ENCODE data around the gene CACNB2. TPM values are rescaled to one million over a fixed set of nuclear protein-coding genes. Genes with fewer than 3 reads are reported as not detected.
"Not testable (repeated sequence)": the region's sequence is repeated elsewhere in the genome, so short reads cannot be mapped to it uniquely, and the experiment has no call there.

CACNB2 gene
- total RNA-seq, 1 donor from 2014 or later = 45.6 TPM

DNA sequence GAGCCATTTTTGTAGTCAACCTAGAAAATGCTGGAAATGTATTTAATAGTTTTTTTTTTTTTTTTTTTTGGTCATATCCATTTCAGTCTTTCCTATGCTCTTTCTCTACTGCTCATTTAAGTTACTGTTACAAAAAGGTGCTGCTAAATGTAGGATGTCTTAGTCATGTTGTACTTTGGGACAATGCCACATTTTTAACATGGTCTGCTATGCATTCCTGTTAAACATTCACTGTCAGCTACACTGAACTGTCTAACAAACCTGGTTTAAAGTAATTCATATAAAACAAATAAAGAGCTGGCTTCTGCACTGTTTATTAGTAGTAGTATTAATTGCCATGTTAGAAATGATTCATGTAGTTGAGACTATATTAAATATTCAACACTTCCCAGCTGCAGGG is 402.6 kb downstream of the CACNB2 start:
- DNase-seq (ENCODE audit: missing footprints) (no peak), ATAC-seq (no peak)
- intact Hi-C loops (cut with DNase I) = no loop called here

DNA sequence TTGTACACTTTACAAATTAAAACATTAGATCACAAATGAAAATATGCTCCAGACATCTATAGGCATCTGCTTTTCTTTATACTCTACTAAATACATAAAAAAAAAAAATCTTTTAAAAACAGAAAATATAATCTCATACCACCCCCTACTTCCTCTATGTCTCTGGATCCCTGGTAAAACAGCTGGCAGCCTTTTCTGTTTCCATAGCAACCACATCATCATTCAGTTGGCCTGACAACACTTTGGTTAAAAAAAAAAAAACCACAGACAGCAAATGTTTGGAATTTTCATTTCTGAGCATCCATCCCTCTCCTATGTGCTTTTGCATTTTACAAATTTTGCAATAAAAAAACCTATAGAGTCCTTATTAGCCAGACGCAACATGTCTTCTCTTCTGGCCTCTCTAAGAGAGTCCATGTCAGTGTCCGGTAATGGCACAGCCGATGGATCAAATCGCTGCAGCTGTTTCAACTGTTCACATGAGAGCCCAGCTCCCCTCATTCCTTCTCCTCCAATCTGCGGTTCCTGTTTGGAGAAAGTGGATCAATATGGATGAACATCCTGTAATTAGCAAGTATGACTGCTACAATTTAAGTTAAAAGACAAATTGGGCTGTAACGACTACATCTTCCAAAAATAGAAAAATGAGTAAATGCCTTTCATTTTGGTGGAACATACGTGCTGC is 405.5 kb downstream of the CACNB2 start:
- no peak for ATAC-seq
- DNase-seq (ENCODE audit: missing footprints) = no peak

DNA sequence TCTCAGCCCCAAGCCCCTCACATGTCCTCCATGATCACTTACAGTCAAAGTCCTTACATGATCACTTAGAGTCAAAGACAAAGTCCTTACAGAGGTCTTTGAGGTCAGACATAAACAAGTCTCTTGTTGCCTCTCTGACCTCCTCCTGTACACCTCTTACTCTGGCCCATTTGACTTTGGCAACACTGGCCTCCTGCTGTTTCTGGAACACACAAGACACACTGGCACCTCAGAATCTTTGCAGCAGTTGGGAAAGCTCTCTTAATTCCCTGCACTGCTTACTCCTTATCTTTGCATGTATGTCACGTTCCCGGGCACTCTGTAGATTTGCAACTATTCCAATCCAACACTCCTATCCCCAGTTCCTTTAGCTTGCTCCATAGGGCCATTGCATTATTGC is 408.9 kb downstream of the CACNB2 start:
- ATAC-seq = peak; percentile 40
- DNase-seq (ENCODE audit: missing footprints) = no peak
- intact Hi-C loops (cut with DNase I) = no loop called here

More for the DNA sequence above, 405.5 kb downstream of the CACNB2 start:
- intact Hi-C loops (cut with DNase I) = no loop called here

DNA sequence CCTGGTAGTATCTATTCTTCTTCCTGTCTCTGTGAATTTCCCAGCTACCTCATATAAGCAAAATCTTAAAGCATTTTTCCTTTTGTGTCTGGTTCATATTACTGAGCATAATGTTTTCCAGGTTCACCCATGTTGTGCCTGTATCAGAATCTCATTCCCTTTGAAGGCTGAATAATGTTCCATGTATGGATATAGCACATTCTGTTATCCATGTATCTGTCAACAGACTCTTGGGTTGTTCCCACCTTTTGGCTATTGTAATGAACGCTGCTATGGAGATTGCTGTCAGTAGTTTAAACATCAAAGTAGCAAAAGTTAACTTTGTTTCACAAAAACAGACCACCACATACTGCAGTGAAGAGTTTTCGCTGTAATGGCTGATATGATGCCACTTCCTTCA is 411.2 kb downstream of the CACNB2 start:
- intact Hi-C loops (cut with DNase I) = no loop called here
- peak; percentile 57 for ATAC-seq

DNA sequence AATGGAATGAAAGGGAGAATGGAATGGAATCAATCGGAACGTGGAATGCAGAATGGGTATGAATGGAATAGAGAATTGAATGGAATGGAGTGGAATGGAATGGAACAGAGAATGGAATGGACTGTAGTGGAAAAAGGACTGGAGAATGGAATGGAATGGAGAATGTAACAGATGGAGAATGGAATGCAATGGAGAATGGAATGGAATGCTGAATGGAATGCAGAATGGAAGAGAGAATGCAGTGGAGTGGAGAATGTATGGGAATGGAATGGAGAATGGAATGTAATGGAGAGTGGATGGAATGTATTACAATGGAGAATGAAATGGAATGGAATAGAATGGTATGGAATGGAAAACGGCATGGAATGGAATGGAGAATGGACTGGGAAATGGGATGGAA is 414.3 kb downstream of the CACNB2 start:
- DNase-seq (ENCODE audit: missing footprints) (no peak), ATAC-seq (no peak)
- intact Hi-C loops (cut with DNase I) = no loop called here

More for the DNA sequence above, 411.2 kb downstream of the CACNB2 start:
- DNase-seq (ENCODE audit: missing footprints) = no peak

DNA sequence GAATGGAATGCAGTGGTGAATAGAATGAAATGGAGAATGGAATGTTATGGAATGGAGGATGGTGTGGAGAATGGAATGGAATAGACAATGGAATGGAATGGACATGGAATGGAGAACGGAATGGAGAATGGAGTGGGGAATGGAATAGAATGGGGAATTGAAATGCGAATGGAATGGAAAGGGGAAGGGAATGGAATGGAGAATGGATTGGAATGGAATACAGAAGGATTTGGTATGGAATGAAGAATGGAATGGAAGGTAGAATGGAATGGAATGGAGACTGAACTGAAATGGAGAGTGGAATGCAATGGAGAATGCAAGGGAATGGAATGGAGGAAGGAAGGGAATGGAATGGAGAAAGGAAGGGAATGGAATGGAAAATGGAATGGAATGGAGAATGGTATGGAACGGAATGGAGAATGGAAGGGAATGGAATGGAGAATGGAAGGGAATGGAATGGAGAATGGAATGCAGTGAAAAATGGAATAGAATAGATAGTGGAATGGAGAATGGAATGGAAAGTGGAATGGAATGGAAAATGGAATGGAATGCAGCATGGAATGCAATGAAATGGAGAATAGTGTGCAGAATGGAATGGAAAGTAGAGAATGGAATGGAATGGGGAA is 416.4 kb downstream of the CACNB2 start:
- DNase-seq (ENCODE audit: missing footprints) (no peak), ATAC-seq (no peak)
- intact Hi-C loops (cut with DNase I) = no loop called here

DNA sequence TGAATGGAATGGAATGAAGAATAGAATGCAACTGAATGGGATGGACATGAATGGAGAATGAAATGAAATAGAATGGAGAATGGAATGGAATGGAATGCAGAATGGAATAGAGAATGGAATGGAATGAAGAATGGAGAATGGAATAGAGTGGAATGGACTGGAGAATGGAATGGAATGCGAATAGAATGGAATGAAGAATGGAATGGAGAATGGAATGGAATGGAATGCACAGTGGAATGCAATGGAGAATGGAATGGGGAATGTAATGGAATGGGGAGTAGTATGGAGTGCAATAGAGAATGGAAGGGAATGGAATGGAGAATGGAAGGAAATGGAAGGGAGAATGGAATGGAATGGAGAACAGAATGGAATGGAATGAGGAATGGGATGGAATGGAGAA is 417.7 kb downstream of the CACNB2 start:
- ATAC-seq (no peak), DNase-seq (ENCODE audit: missing footprints) (no peak)
- intact Hi-C loops (cut with DNase I) = no loop called here

DNA sequence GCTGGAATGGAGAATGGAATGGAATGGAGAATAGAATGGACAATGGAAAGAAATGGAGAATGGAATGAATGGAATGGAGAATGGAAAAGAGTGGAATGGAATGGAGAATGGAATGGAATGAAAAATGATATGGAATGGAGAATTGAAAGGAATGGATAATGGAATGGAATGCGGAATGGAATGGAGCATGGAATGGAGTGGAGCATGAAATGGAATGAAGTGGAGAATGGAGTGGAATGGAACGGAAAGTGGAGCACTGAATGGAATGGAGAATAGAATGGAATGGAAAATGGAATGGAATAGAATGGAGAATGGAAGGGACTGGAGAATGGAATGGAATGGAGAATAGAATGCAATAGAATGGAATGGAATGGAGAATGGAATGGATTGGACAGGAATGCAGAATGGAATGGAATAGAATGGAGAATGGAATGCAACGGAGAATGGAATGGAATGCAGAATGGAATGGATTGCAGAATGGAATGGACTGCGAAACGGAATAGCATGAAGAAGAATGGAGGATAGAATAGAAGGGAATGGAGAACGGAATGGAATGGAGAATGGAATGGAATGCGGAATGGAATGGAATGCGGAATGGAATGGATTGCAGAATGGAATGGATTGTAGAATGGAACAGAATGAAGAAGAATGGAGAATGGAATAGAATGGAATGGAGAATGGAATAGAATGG is 421.8 kb downstream of the CACNB2 start:
- no peak for ATAC-seq
- DNase-seq (ENCODE audit: missing footprints) = no peak
- intact Hi-C loops (cut with DNase I) = no loop called here

DNA sequence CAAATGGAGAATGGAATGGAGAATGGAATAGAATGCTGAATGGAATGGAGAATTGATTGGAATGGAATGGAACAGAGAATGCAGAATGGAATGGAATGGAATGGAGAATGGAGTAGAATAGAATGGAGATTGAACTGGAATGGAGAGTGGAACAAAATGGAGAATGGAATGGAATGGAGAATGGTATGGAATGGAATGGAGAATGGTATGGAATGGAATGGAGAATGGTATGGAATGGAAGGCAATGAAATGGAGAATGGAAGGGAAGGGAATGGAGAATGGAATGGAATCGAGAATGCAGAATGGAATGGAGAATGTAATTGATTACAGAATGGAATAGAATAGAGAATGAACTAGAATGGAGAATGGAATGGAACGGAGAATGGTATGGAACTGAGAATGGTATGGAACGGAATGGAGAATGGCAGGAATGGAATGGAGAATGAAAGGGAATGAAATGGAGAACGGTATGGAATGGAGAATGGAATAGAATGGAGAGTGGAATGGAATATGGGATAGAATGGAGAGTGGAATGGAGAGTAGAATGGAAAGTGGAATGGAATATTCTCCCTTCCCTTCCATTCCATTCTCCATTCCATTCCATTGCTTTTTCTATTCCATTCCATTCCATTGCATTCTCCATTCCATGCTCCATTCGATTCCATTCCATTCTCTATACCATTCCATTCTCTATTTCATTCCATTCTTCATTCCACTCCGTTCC is 422.9 kb downstream of the CACNB2 start:
- DNase-seq (ENCODE audit: missing footprints) (no peak), ATAC-seq (no peak)
- intact Hi-C loops (cut with DNase I) = no loop called here

DNA sequence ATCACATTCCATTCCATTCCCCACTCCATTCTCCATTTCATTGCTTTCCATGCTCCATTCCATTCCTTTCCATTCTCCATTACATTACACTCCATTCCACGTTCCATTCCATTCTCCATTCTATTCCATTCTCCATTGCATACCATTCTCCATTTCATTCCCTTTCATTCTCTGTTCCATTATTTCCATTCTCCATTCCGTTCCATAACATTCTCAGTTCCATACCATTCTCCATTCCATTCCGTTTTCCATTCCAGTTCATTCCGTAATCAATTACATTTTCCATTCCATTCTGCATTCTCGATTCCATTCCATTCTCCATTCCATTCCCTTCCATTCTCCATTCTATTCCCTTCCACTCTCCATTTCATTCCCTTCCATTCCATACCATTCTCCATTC is 424.8 kb downstream of the CACNB2 start:
- DNase-seq (ENCODE audit: missing footprints) (no peak), ATAC-seq (no peak)
- intact Hi-C loops (cut with DNase I) = no loop called here

DNA sequence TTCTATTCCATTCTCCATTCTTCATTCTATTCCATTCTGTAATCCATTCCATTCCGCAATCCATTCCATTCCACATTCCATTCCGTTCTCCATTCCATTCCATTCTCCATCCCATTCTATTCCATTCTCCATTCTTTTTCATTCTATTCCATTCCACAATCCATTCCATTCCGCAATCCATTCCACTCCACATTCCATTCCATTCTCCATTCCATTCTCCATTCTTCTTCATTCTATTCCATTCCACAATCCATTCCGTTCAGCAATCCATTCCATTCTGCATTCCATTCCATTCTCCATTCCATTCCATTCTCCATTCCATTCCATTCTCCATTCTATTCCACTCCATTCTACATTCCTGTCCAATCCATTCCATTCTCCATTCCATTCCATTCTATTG is 426.0 kb downstream of the CACNB2 start:
- intact Hi-C loops (cut with DNase I) = no loop called here
- ATAC-seq = no peak
- no peak for DNase-seq (ENCODE audit: missing footprints)

DNA sequence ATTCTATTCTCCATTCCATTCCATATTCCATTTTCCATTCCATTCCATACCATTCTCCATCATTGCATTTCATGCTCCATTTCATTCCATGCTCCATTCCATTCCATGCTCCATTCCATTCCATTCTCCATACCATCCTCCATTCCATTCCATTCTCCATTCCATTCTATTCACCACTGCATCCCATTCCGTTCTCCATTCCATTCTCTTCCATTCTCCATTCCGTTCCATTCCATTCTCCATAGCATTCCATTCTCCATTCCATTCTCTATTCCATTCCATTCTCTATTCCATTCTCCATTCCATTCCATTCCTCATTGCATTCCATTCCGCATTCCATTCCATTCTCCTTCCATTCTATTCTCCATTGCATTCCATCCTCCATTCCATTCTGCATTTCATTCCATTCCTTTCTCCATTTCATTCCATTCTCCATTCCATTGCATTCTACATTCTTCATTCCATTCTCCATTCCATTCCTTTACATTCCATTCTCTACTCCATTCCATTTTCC is 427.2 kb downstream of the CACNB2 start:
- DNase-seq (ENCODE audit: missing footprints) (no peak), ATAC-seq (no peak)
- intact Hi-C loops (cut with DNase I) = no loop called here

DNA sequence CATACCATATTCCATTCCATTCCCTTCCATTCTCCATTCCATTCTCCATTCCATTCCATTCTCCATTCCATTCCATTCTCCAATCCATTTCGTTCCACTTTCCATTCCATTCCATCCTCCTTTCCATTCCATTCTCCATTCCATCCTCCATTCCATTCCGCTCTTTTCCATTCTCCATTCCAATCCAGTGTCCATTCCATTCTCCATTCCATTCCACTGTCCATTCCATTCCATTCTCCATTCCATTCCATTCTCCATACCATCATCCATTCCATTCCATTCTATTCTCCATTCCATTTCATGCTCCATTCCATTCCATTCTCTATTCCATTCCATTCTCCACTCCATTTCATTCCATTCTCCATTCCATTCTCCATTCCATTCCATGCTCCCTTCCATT is 430.2 kb downstream of the CACNB2 start:
- DNase-seq (ENCODE audit: missing footprints); intact Hi-C loops (cut with DNase I); ATAC-seq: not testable (repeated sequence)

DNA sequence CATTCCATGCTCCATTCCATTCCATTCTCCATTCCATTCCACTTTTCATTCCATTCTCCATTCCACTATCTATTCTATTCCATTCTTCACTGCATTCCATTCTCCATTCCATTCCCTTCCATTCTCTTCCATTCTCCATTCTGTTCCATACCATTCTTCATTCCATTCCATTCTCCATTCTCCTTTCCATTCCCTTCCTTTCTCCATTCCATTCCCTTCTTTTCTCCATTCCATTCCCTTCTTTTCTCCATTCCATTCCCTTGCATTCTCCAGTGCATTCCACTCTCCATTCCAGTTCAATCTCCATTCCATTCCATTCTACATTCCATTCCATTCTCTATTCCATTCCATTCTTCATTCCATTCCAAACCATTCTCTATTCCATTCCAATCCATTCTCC is 430.9 kb downstream of the CACNB2 start:
- intact Hi-C loops (cut with DNase I) = no loop called here

DNA sequence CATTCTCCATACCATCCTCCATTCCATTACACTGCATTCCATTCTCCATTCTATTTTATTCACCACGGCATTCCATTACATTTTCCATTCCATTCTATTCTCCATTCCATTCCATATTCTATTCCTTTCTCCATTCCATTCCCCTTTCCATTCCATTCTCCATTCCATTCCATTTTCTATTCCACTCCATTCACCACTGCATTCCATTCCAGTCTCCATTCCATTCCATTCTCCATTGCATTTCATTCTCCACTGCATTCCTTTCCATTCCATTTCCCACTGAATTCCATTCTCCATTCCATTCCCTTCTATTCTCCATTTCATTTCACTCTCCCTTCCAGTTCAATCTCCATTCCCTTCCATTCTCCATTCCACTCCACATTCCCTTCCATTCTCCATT is 431.6 kb downstream of the CACNB2 start:
- no peak for DNase-seq (ENCODE audit: missing footprints)
- intact Hi-C loops (cut with DNase I) = no loop called here
- no peak for ATAC-seq

More for the DNA sequence above, 430.9 kb downstream of the CACNB2 start:
- ATAC-seq (no peak), DNase-seq (ENCODE audit: missing footprints) (no peak)

DNA sequence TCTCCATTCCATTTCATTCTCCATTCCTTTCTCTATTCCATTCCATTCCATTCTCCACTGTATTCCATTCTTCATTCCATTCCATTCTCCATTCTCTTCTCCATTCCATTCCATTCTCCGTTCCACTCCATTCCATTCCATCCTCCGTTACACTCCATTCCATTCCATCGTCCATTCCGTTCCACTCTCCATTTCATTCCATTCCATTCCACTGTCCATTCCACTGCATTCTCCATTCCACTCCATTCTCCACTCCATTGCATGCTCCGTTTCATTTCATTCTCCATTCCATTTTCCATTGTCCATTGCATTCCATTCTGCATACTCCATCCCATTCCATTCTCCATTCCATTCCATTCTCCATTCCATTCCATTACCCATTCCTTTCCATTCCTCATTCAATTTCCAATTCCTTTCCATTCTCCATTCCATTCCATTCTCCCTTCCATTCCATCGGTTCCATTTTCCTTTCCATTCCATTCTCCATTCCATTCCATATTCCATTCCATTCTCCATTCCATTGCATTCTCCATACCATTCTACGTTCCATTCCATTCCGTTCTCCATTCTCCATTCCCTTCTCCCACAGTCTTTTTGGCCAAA is 432.8 kb downstream of the CACNB2 start:
- intact Hi-C loops (cut with DNase I) = no loop called here
- DNase-seq (ENCODE audit: missing footprints) (no peak), ATAC-seq (no peak)

DNA sequence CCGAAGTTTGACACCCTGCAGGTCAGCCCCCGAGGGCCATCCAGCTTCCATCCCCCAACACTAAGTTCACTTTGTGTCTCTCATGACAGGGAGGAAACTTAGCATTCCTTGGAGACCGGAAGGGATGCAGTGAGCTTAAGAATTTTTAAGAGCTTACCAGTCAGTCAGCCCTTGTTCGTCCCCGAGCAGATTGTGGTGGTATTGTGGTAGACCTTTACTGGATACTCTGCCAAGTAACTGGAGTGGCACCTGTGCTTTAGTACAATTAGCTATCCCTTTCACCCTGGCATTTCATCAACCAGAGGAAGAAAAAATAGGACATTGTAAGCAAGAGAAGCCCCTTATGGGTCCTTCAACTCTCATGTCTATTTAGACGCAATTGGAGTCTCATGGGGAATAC is 436.4 kb downstream of the CACNB2 start:
- DNase-seq (ENCODE audit: missing footprints) = peak; percentile 21
- no peak for ATAC-seq
- intact Hi-C loops (cut with DNase I) = no loop called here

DNA sequence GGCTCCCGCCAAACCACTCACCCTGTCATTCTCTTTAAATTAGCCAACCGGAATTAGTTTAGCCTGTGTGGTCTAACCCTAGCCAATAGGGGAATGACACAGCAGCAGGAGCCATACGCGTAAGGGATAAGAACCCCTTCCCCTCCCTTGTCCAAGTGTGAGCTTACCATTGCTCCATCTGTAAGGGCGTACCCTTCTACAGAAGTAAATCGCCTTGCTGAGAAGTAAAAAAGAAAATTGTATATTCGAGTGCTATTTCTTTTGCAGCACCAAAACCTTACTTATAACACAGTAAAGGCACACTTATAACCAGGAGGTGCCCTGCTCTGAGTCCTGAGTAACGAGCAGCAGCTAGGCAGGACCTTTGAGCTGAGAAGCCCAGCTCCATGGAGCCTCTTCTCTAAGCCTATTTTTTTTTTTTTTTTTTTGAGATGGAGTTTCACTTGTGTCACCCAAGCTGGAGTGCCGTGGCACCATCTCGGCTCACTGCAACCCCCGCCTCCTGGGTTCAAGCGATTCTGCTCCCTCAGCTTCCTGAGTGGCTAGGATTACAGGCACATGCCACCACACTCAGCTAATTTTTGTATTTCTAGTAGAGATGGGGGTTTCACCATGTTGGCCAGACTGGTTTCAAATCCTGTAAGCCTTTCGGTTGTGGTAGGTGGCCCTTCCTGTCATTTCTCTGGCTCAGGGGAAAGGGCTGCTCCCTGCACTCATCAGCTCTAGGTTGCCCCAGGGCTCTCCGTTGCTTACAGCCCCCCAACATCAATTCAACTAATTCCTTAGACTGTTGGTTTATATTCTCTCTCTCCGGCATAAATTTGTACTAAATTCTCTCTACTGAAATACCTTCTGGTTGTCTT is 437.8 kb downstream of the CACNB2 start:
- DNase-seq (ENCODE audit: missing footprints) = no peak
- intact Hi-C loops (cut with DNase I) = no loop called here
- no peak for ATAC-seq
